Measurements from ENCODE around the gene ROS1.

Gene ROS1

GRCh38 chr6:117275711-117276110 is 150.0 kb downstream of the ROS1 start:
- Mint-ChIP-seq H3K27ac (ENCODE audit: low read depth) (no peak overlapping the region), H3K4me3 (no peak overlapping the region), H3K36me3 (ENCODE audit: insufficient read depth) (no peaks in the 10 kb centered on the region), H3K4me1 (no peaks in the 10 kb centered on the region), H3K9me3 (no peaks in the 10 kb centered on the region), H3K27me3 (peaks cover 49% of the 10 kb centered on the region)
- no peak for ATAC-seq (replicated peaks; ENCODE audit: extremely low read depth, poor library complexity, severe bottlenecking)
- no peak for DNase-seq (ENCODE audit: low spot score in 2 of 2)

- peaks cover 50% of the 10 kb centered on the region for H3K27me3 Mint-ChIP-seq
These were observed 150.5 kb downstream of the ROS1 start for GRCh38 chr6:117275205-117275604.

GRCh38 chr6:117272891-117273290 is 152.9 kb downstream of the ROS1 start:
- ATAC-seq (replicated peaks; ENCODE audit: extremely low read depth, poor library complexity, severe bottlenecking) (no peak), DNase-seq (ENCODE audit: low spot score in 2 of 2) (no peak)
- no peaks in the 10 kb centered on the region for H3K9me3 Mint-ChIP-seq
- H3K4me3 Mint-ChIP-seq, result no peak overlapping the region
- no peaks in the 10 kb centered on the region for H3K4me1 Mint-ChIP-seq
- no peak overlapping the region for H3K27ac Mint-ChIP-seq (ENCODE audit: low read depth)
- no peaks in the 10 kb centered on the region for H3K36me3 Mint-ChIP-seq (ENCODE audit: insufficient read depth)
- peaks cover 73% of the 10 kb centered on the region for H3K27me3 Mint-ChIP-seq

More at GRCh38 chr6:117275205-117275604, 150.5 kb downstream of the ROS1 start:
- no peaks in the 10 kb centered on the region for H3K36me3 Mint-ChIP-seq (ENCODE audit: insufficient read depth)
- no peak for ATAC-seq (replicated peaks; ENCODE audit: extremely low read depth, poor library complexity, severe bottlenecking)
- no peaks in the 10 kb centered on the region for H3K4me1 Mint-ChIP-seq
- H3K27ac Mint-ChIP-seq (ENCODE audit: low read depth), result no peak overlapping the region
- H3K9me3 Mint-ChIP-seq, result no peaks in the 10 kb centered on the region
- no peak overlapping the region for H3K4me3 Mint-ChIP-seq
- no peak for DNase-seq (ENCODE audit: low spot score in 2 of 2)

GRCh38 chr6:117272032-117272866 is 153.5 kb downstream of the ROS1 start:
- no peaks in the 10 kb centered on the region for H3K36me3 Mint-ChIP-seq (ENCODE audit: insufficient read depth)

GRCh38 chr6:117270843-117271507 is 154.8 kb downstream of the ROS1 start:
- Mint-ChIP-seq H3K27me3 (peaks cover 87% of the 10 kb centered on the region), H3K27ac (ENCODE audit: low read depth) (no peak overlapping the region), H3K36me3 (ENCODE audit: insufficient read depth) (no peaks in the 10 kb centered on the region), H3K4me1 (no peaks in the 10 kb centered on the region), H3K4me3 (no peak overlapping the region), H3K9me3 (no peaks in the 10 kb centered on the region)
- ATAC-seq (replicated peaks; ENCODE audit: extremely low read depth, poor library complexity, severe bottlenecking), result no peak
- DNase-seq (ENCODE audit: low spot score in 2 of 2), result no peak

More at GRCh38 chr6:117272032-117272866, 153.5 kb downstream of the ROS1 start:
- no peaks in the 10 kb centered on the region for H3K4me1 Mint-ChIP-seq
- H3K4me3 Mint-ChIP-seq, result no peak overlapping the region
- H3K27me3 Mint-ChIP-seq, result peaks cover 80% of the 10 kb centered on the region
- H3K27ac Mint-ChIP-seq (ENCODE audit: low read depth), result no peak overlapping the region
- H3K9me3 Mint-ChIP-seq, result no peaks in the 10 kb centered on the region
- ATAC-seq (replicated peaks; ENCODE audit: extremely low read depth, poor library complexity, severe bottlenecking) (no peak), DNase-seq (ENCODE audit: low spot score in 2 of 2) (no peak)

- no peaks in the 10 kb centered on the region for H3K9me3 Mint-ChIP-seq
These were observed 155.5 kb downstream of the ROS1 start for GRCh38 chr6:117270055-117270842.

GRCh38 chr6:117269638-117270054 is 156.1 kb downstream of the ROS1 start:
- H3K9me3 Mint-ChIP-seq, result no peaks in the 10 kb centered on the region
- H3K4me1 Mint-ChIP-seq, result peaks cover 8% of the 10 kb centered on the region
- no peak overlapping the region for H3K27ac Mint-ChIP-seq (ENCODE audit: low read depth)
- no peaks in the 10 kb centered on the region for H3K36me3 Mint-ChIP-seq (ENCODE audit: insufficient read depth)
- ATAC-seq (replicated peaks; ENCODE audit: extremely low read depth, poor library complexity, severe bottlenecking), result no peak
- no peak overlapping the region for H3K4me3 Mint-ChIP-seq
- no peak for DNase-seq (ENCODE audit: low spot score in 2 of 2)
- peaks cover 84% of the 10 kb centered on the region for H3K27me3 Mint-ChIP-seq

More at GRCh38 chr6:117270055-117270842, 155.5 kb downstream of the ROS1 start:
- H3K4me1 Mint-ChIP-seq, result peaks cover 2% of the 10 kb centered on the region
- H3K36me3 Mint-ChIP-seq (ENCODE audit: insufficient read depth), result no peaks in the 10 kb centered on the region
- no peak overlapping the region for H3K4me3 Mint-ChIP-seq
- H3K27me3 Mint-ChIP-seq, result peaks cover 84% of the 10 kb centered on the region
- ATAC-seq (replicated peaks; ENCODE audit: extremely low read depth, poor library complexity, severe bottlenecking) (no peak), DNase-seq (ENCODE audit: low spot score in 2 of 2) (no peak)
- no peak overlapping the region for H3K27ac Mint-ChIP-seq (ENCODE audit: low read depth)

- peaks cover 11% of the 10 kb centered on the region for H3K4me1 Mint-ChIP-seq
- H3K9me3 Mint-ChIP-seq, result no peaks in the 10 kb centered on the region
- peaks cover 84% of the 10 kb centered on the region for H3K27me3 Mint-ChIP-seq
- no peak overlapping the region for H3K27ac Mint-ChIP-seq (ENCODE audit: low read depth)
- H3K36me3 Mint-ChIP-seq (ENCODE audit: insufficient read depth), result no peaks in the 10 kb centered on the region
- no peak overlapping the region for H3K4me3 Mint-ChIP-seq
- DNase-seq (ENCODE audit: low spot score in 2 of 2), result no peak
- no peak for ATAC-seq (replicated peaks; ENCODE audit: extremely low read depth, poor library complexity, severe bottlenecking)
These were observed 156.8 kb downstream of the ROS1 start for GRCh38 chr6:117268924-117269323.

GRCh38 chr6:117267766-117268534 is 157.8 kb downstream of the ROS1 start:
- Mint-ChIP-seq H3K27ac (ENCODE audit: low read depth) (no peak overlapping the region), H3K4me1 (peaks cover 11% of the 10 kb centered on the region), H3K27me3 (peaks cover 85% of the 10 kb centered on the region), H3K4me3 (no peak overlapping the region), H3K9me3 (no peaks in the 10 kb centered on the region), H3K36me3 (ENCODE audit: insufficient read depth) (no peaks in the 10 kb centered on the region)
- ATAC-seq (replicated peaks; ENCODE audit: extremely low read depth, poor library complexity, severe bottlenecking) (no peak), DNase-seq (ENCODE audit: low spot score in 2 of 2) (no peak)

- no peak overlapping the region for H3K4me3 Mint-ChIP-seq
- ATAC-seq (replicated peaks; ENCODE audit: extremely low read depth, poor library complexity, severe bottlenecking) (no peak), DNase-seq (ENCODE audit: low spot score in 2 of 2) (no peak)
- no peak overlapping the region for H3K27ac Mint-ChIP-seq (ENCODE audit: low read depth)
- H3K9me3 Mint-ChIP-seq, result no peaks in the 10 kb centered on the region
- peaks cover 11% of the 10 kb centered on the region for H3K4me1 Mint-ChIP-seq
- peaks cover 84% of the 10 kb centered on the region for H3K27me3 Mint-ChIP-seq
- no peaks in the 10 kb centered on the region for H3K36me3 Mint-ChIP-seq (ENCODE audit: insufficient read depth)
These were observed 158.7 kb downstream of the ROS1 start for GRCh38 chr6:117267054-117267347.

GRCh38 chr6:117266257-117267053 is 159.3 kb downstream of the ROS1 start:
- peaks cover 85% of the 10 kb centered on the region for H3K27me3 Mint-ChIP-seq
- H3K36me3 Mint-ChIP-seq (ENCODE audit: insufficient read depth), result no peaks in the 10 kb centered on the region
- no peak overlapping the region for H3K4me3 Mint-ChIP-seq
- no peaks in the 10 kb centered on the region for H3K9me3 Mint-ChIP-seq
- no peak for ATAC-seq (replicated peaks; ENCODE audit: extremely low read depth, poor library complexity, severe bottlenecking)
- peaks cover 11% of the 10 kb centered on the region for H3K4me1 Mint-ChIP-seq
- no peak overlapping the region for H3K27ac Mint-ChIP-seq (ENCODE audit: low read depth)
- DNase-seq (ENCODE audit: low spot score in 2 of 2), result no peak
